Ramos (cell line): ENCODE measurements around the gene SLC44A2.
"Not testable (repeated sequence)": the region's sequence is repeated elsewhere in the genome, so short reads cannot be mapped to it uniquely, and the experiment has no call there.

ENCODE experiments used
- in situ Hi-C: fragments of 300-500 bp; cut with MboI; formaldehyde crosslinking; loops from one replicate; pipeline ENCODE4 v1.14.3; 2022; ENCODE audit warnings: low sequenced_read_pairs; ENCODE audit not compliant: unreplicated experiment

Gene SLC44A2

DNA sequence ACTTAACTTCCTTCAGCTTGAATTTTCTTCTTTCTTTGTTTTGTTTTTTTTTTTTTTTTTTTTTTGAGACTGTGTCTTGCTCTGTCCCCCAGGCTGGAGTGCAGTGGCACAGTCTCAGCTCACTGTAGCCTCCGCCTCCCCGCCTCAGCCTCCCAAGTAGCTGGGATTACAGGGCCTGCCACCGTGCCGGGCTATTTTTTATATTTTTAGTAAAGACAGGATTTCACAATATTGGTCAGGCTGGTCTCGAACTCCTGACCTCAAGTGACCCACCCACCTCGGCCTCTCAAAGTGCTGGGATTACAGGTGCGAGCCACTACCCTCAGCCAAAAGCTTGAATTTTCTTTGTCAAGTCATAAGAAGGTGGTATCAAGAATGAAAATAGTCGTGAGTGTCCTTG lies 49.9 kb downstream of the SLC44A2 start:
- in situ Hi-C loops = not testable (repeated sequence)

GRCh38 chr19:10677751-10678150 lies 52.4 kb downstream of the SLC44A2 start:
- in situ Hi-C loops = no loop called here

DNA sequence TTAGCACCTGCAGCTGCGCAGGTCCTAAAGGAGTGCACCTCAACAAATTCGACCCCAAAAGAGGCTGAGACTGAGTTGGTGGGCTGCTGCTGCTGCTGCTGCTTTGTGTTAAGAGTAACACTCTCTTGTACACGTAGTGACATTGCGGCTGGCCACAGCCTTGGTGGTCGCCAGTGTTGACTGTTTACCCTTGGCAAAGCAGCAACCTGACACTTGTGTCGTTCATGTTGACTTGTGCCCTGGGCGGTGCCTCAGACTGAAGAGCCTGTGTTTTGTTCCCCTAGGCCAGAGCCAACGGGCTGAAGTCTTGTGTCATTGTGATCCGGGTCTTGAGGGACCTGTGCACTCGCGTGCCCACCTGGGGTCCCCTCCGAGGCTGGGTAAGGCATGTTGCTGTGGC lies 53.5 kb downstream of the SLC44A2 start:
- in situ Hi-C loops = no loop called here

- in situ Hi-C loops = no loop called here
Observed at GRCh38 chr19:10679743-10680142, 54.4 kb downstream of the SLC44A2 start.

DNA sequence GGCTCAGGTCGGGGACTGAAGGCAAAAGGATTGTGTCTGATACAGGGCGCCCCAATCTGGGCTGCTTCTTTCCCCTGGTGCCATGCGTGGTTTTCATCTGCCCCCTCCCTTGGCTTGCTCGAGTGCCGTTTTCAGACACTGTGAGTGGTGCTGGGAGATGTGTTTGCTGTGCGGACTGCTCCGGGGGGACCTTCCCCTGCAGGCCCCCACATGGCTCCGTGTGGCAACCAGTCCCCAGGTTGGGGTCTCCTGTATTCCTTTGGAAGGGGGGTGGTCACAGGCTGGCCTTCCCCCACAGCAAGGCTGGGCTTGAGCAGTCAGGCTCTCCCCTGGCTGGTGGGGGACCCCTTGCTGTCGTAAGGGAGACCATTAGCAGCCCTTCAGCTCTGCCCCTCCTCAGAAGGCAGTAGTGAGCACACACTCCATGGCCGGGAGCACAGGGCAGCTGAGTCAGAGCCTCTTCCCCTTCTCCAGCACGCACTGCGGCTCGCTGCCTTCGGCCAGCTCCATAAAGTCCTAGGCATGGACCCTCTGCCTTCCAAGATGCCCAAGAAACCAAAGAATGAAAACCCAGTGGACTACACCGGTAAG lies 55.3 kb downstream of the SLC44A2 start:
- in situ Hi-C loops = no loop called here

DNA sequence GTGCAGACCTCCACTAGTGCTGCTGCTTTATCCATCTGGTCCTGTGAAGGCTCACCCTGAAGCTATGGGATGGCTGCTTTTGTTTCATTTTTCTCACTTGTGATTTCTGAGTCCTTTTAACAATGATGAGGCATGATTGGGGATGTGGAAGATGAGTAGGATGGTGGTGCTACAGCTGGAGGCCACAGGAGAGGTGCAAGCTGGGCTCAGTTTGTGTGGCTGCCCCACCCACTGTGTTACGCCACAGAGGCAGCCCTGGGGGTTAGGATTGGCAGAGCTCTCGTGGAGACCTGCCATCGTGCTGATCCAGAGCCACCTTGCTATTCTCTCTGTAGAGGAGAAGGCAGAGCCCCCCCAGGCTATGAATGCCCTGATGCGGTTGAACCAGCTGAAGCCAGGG lies 56.3 kb downstream of the SLC44A2 start:
- in situ Hi-C loops = no loop called here

DNA sequence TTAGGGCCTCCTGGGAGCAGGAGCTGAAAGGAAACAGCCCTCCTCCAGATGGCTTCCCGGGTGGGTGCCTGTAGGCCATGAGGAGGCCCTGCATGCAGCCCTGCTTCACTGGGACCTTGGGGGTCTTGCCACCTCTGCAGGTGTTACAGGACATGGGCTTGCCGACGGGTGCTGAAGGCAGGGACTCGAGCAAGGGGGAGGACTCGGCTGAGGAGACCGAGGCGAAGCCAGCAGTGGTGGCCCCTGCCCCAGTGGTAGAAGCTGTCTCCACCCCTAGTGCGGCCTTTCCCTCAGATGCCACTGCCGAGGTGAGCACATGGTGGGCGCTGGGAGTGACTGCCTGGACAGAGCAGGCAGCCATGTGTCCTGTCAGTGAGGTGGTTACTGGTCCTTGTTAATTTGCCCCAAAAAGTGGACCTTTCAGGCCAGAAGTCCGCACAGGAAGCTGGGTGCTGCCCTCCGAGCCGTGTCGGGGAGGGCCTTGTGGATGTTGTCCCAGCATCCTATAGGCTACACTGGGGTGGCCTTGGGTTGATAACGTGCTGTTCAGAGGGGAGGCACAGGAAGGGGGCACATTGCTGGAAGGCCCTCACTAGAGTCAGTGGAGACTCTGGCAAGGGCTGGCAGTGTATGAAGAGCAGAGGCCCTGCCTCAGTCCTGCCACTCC lies 57.2 kb downstream of the SLC44A2 start:
- in situ Hi-C loops = no loop called here

DNA sequence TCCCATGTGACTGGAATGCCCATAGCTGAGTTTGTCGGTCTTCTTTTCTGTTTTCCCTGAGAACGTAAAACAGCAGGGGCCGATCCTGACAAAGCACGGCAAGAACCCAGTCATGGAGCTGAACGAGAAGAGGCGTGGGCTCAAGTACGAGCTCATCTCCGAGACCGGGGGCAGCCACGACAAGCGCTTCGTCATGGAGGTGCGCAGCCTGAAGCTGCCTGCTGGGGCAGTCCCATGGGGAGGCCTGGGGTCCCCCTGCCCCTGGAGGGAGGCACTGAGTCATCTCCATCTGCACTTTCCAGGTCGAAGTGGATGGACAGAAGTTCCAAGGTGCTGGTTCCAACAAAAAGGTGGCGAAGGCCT lies 57.7 kb downstream of the SLC44A2 start:
- in situ Hi-C loops = no loop called here

- in situ Hi-C loops = no loop called here
Observed at GRCh38 chr19:10683582-10683981, 58.2 kb downstream of the SLC44A2 start.

- in situ Hi-C loops = no loop called here
Observed at GRCh38 chr19:10685210-10685609, 59.9 kb downstream of the SLC44A2 start.

- in situ Hi-C loops = no loop called here
Observed at GRCh38 chr19:10686193-10686592, 60.8 kb downstream of the SLC44A2 start.

GRCh38 chr19:10686661-10687517 lies 61.5 kb downstream of the SLC44A2 start:
- in situ Hi-C loops = no loop called here

- in situ Hi-C loops = no loop called here
Observed at GRCh38 chr19:10687518-10688288, 62.4 kb downstream of the SLC44A2 start.

DNA sequence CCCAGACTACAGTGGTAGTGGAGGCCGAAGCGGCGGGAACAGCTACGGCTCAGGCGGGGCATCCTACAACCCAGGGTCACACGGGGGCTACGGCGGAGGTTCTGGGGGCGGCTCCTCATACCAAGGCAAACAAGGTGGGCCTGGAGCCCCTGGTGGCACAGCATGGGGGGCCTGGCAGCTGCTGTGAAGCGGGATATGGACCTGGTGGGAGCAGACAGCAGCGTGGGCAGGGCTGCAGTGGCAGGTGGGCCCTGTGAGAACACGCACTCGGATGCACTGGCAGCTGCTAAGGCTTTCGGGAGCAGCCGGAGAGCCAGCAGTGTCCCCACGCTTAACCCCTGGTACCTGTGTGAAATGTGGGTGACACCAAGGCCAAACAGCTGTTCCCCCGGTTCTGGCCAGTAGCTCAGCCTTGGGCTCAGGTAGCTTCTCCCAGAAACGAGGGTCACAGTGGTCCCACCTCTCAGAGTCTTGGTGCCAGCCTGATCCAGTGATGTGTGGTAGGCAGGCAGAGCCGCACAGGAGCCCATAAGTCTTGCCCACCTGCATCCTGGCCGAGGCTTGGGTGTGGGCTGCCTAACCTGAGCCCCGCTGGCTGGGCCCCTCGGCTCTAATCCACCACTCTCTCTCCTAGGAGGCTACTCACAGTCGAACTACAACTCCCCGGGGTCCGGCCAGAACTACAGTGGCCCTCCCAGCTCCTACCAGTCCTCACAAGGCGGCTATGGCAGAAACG lies 63.4 kb downstream of the SLC44A2 start:
- in situ Hi-C loops = no loop called here

DNA sequence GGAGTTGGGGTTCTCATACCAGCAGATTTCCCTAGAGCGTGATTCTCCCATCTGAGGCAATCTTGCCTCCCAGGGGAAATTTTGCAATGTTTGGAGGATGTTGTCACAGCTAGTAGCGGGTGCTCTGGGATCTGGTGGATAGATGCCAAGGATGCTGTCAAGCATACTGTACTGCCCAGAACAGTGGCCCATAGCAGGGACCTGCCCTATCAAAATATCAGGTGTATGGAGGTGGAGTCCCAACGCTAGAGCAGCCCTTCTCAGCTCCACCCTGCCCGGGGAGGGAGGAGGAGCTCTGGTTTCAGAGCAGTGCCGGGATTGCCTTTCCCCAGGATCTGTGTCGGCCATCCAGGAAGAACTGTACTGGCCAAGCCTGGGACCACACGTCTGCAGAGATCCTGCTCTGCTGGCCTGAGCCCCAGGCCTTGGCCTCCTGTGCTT lies 65.0 kb downstream of the SLC44A2 start:
- in situ Hi-C loops = no loop called here

- in situ Hi-C loops = no loop called here
Observed at GRCh38 chr19:10691178-10691881, 66.0 kb downstream of the SLC44A2 start.

- in situ Hi-C loops = no loop called here
Observed at GRCh38 chr19:10691883-10692282, 66.5 kb downstream of the SLC44A2 start.

GRCh38 chr19:10692673-10693264 lies 67.4 kb downstream of the SLC44A2 start:
- in situ Hi-C loops = no loop called here
